HG02981 (cell line): Measurements from ENCODE around the gene KRTAP10-4.
"Not testable (repeated sequence)": the region's sequence is repeated elsewhere in the genome, so short reads cannot be mapped to it uniquely, and the experiment has no call there.

ENCODE experiments used
- ATAC-seq: cut with Tn5 transposase; IDR thresholded peaks from one replicate; pipeline ENCODE4 v1.9.1; 2021; ENCODE audit warnings: mild to moderate bottlenecking, moderate library complexity; ENCODE audit not compliant: unreplicated experiment

The KRTAP10-4 gene

DNA sequence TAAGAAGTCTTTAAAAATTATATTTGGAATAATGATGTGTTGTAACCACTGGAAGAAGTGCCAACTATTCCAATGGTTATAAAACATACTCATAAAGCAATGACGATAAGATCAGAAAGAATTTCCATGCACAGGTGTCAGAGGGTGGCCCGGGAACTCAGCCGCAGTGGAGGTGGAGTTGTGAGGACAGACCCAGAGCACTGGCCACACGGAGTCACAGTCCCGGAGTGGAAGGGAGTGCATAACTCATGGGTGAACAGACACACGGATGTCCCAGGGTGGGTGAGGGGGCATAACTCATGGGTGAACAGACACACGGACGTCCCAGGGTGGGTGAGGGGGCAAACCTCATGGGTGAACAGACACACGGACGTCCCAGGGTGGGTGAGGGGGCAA is 2.5 kb downstream of the KRTAP10-4 start:
- no peak for ATAC-seq

DNA sequence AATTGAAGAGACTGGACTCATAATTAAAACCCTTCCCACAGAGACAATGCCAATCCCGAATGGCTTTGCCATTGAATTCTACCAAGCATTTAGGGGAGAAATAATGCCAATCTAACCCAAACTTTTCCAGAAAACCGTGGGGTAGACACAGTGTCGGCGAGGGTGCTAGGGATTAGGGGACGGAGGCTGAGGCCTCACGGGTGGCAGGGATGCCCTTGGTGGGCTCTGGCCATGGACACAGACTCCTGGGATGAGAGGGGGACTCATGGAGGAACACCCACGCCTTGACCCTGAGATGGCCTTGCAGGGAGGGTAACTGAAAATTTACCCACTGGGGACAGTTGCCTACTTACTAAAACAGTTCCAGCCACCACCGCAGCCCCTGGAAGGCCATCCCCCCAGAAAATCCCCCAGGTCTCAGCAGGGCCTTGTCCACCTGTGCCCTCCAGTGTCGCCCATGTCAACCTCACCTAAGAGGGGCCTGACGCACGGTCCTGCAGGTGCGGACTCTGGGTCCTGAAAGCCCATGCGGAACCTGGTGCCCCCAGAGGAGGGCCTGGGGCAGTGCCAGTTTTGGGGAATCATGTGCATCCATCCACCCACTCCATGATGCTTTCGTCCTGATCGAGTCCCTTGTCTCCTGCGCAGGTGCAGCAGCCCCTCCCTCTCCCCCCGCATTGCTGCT is 5.0 kb downstream of the KRTAP10-4 start:
- ATAC-seq: no peak

DNA sequence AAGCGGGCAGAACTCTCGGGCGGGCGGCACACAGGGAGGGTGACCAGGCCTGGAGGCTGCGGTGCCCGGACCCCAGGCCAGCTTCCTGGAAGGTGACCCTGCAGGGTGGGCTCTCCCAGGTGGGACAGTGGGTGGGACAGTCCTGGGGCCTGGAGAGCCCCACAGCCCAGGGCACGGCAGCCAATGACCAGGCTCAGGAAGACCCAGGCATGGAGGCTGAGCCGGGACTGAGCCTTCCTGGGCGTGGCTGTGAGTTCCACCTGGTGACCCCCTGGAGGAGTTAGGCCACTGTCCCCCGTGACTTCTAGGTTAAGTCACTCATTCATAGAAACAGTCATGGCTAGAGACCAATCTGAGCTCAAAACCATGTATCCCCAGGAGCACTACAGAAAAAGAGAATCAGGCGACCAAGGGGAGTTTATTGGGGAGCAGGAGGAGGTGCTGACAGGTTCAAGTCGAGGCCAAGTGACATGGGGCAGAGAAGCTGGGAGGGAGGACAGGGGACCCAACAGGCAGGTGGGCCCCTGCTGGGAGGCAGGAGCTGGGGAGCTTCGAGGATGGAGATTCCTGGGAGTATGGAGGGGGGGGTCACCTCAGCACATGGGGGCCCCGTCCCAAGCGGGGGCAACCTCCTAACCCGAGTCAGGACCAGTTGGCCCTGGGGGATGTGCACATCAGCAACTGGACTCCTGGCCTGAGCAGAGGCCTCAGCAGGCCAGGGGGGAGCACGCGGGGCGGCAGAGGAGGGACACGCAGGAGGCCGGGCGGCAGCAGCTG is 5.7 kb downstream of the KRTAP10-4 start:
- ATAC-seq: no peak

DNA sequence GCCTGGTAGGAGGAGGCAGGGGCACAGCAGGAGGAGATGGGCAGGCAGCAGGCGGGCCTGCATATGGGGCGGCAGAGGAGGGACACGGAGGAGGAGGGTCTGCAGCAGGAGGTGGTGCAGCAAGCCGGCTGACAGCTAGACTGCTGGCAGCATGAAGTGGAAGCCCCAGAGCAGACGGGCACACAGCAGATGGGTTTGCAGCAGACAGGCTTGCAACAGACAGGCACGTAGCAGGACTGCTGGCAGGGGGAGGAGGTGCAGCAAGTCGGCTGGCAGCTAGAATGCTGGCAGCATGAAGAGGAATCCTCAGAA is 6.3 kb downstream of the KRTAP10-4 start:
- no peak for ATAC-seq

DNA sequence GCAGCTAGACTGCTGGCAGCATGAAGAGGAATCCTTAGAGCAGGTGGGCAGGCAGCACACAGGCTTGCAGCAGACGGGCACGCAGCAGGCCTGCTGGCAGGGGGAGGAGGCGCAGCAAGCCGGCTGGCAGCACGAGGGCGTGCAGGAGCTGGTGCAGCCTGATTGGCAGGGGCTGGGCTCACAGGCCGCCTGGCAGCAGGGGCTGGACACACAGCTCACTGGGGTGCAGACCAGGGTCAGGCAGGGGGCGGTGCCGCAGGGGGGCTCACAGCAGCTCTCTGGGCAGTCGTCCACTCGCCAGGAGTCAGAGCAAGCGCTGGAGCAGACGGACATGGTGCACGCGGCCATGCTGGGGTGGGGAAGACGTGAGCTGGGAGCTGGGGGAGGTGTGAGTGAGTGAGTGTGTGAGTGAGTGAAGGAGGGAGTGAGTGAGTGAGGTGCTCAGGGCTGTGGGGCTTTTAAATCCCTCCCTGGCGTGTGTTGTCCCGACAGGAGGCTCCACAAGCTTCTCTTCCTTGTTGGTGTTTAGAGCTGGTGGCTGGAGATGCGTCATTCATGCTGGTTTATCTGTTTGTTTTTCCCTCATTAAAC is 6.8 kb downstream of the KRTAP10-4 start, which contains the start of gene KRTAP10-5:
KRTAP10-5 (minus strand) TSS at position 374 of the 591 bp plus-strand sequence; CDS start at position 348, 26 bp downstream.
- not testable (repeated sequence) for ATAC-seq

DNA sequence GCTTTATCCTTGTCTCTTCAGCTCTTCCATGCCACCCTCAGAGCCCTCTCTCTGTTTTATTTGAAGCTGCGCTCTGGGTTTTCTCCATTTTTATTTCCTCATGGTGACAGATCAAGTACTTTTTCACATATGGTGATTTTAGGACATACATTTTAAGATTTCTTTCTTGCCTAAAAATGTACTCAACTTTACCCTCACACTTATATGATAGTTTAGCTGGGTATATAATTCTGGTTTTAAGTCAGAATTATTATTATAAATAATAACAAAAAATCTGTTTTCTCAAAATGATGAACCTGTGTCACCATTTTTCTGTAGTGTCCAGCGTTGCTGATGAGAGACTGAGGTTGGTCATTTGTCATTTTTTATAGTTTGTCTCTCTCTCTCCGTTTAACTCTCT is 7.6 kb downstream of the KRTAP10-4 start:
- ATAC-seq: no peak

DNA sequence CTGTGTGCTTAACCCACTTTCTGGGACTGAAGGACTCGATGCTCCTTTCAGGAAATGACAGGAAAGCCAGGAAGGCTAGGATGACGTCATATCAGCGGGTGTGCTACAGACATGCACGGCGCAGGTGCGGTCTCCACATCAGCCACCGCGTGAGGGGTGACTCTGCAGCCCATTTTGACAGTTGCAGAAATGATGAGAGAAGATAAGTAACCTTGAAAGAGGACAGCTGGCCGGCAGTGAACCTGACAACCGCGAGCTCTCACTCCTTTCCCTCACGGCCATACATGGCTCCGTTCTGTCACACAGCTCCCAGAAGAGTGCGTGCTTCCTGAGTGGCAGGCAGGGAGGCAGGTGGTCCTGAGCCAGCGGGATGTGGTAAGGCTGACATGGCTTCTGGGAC is 8.5 kb downstream of the KRTAP10-4 start:
- ATAC-seq: no peak

DNA sequence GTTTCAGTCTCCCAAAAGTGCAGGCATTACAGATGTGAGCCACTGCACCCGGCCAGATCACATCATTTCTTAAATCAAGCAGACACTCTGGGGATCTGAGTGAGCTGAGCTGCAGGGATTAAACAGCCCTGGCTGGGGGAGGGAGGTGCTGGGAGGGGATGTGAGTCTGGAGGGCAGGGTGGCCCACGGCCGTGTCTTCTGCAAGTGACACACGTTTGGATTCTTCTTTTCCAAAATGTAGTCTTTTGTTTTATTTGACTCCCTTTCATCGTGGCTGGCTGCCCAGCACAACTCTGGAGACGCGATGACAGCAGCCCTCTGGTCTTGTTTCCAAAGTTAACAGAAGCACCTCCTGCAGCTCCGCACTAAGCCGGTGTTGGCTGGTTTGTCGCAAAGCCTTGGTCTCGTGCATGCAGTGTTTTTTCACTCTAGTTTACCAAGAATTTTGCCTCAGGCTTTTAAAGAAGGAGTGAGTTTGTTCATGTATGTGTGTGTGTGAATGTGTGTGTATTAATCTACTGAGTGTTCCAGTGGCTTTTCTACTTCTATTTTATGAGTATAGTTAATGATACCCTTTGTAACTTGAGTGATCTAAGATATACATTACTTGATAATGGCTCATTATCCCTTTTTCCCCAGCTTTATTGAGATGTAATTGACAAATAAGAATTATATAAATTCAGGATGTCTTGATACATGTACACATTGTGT is 9.7 kb downstream of the KRTAP10-4 start:
- no peak for ATAC-seq

DNA sequence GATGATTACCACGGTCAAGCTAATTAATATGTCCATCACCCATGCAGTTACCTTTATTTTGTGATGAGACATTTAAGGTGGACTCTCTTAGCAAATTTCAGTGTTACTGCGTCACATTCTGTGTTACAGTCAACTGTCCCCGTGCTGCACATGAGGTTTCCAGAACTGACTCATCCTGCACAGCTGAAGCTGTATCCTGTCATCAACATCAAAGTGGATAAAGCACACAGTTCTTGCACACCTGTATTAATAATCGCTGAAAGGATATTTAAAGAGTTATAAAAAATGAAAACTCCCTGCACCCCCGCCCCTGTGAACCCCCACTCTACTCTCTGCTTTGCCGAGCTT is 10.2 kb downstream of the KRTAP10-4 start:
- ATAC-seq: no peak

DNA sequence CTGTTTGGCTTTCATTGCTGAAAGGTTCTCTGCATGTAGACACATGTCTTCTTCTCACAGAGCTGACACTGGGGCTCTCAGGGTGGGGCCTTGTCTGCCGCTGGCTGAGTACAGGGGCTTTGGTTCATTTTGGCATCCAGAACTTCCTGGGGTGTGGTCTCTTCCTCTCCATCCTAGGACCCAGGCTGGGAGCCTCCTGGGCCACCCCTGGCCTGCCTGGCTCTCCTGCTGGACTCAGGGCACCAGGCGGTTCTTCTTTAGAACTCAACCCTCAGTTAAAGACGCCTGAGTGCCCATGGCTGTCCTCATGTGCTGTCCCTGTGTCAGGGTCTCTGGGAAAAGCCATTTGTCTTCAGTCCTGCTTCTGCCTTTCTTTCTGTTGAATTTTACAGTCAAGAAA is 12.4 kb downstream of the KRTAP10-4 start:
- no peak for ATAC-seq

DNA sequence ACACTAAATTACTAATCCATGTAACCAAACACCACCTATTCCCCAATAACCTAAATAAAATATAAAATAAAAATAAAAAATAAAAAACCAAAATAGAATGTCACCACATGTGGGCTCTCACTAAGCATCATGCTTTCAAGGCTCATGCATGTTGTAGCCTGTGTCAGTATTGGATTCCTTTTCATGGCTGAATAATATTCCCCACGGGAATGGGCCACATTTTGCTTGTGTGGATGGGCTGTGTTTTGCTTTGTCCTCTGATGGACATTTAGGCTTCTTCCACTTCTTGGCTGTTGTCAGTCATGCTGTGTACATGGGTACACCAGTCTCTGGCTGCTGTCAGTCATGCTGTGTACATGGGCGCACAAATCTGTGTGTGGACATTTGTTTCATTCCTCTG is 15.6 kb downstream of the KRTAP10-4 start:
- no peak for ATAC-seq

DNA sequence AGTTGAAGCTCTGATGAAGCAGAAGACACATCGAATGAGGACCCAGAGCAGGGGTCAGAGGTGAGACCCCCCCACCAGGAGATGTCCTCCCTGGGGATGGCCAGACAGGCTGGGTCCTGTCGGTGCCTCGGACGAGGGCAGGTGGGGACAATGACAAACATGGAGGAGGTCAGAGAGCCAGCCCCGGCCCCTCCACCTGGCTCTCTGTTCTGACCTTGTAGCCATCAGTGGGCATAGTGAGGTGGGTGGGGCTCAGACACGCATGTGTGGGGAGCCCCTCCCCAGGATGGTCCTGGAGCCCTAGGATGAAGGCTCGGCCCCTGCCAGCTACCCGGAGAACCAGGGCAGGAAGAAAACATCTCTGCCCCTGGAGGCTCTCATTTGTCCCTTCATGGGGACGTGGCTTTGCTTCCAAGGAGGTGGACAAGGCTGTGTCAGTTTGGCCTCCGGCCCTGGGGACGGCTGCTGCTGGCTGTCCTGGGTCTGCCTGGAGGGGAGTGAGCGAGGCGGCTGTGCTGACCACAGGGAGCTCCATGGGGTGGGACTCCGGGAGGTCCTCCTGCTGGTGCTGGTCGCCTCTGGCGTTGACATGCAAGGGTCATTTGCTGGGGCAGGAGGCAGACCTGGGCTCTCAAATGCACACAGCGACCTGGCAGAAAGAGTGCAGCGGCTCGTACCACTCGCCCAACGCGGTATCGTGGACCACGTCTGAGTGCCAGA is 16.2 kb downstream of the KRTAP10-4 start:
- ATAC-seq: no peak

DNA sequence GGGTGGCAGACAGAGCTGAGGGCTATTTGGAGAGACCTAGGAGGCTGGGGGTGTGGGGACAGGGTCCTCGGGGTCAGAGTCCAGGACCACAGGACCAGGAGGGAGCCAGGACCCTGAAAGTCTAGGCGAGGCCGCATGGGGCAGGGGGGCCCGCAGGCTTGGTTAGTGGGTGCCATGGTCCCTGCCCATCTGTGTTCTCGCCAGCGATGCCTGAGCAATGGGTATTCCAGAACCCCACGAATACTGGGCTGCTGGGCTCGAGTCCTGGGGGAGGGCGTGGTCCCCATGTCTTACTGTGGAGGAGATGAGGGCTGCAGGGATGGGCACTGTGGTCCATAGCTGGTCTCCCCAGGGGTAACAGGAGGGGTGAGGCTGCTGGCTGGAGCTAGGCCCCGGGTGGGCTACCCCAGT is 16.8 kb downstream of the KRTAP10-4 start:
- ATAC-seq: no peak

DNA sequence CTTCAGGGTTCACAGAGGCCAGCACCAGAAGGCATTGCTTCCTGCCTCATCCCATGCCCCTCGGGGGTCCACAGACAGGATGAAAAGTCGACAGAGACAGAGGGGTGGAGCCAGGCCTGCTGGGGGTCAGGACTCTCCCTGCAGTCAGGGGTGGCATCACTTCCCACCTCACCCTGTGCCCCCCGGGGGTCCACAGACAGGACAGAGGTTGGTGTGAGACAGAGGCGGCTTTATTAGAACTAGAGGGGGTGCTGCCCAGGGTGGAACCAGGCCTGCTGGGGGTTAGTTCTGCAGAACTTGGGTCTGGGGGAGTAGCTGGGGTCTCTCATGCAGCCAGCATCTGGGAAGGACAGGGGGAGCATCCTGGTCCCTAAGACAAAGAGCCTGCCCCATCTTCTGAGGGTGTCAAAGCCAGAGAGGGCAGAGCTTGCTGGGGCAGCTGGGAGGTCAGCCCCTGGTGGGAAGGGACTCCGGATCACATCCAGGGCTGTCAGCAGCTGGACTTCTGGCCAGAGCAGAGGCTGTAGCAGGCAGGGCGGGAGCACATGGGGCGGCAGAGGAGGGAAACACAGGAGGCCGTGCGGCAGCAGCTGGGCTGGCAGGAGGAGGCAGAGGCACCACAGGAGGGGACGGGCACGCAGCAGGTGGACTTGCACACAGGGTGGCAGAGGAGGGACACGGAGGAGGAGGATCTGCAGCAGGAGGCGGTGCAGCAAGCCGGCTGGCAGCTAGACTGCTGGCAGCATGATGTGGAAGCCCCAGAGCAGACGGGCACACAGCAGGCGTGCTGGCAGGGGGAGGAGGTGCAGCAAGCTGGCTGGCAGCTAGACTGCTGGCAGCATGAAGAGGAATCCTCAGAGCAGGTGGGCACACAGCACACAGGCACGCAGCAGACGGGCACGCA is 17.6 kb downstream of the KRTAP10-4 start:
- ATAC-seq: not testable (repeated sequence)

DNA sequence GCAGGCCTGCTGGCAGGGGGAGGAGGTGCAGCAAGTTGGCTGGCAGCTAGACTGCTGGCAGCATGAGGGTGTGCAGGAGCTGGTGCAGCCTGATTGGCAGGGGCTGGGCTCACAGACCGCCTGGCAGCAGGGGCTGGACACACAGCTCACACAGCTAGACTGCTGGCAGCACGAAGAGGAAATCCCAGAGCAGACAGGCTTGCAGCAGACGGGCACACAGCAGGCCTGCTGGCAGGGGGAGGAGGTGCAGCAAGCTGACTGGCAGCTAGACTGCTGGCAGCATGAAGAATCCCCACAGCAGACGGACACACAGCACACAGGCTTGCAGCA is 18.2 kb downstream of the KRTAP10-4 start:
- ATAC-seq: not testable (repeated sequence)

DNA sequence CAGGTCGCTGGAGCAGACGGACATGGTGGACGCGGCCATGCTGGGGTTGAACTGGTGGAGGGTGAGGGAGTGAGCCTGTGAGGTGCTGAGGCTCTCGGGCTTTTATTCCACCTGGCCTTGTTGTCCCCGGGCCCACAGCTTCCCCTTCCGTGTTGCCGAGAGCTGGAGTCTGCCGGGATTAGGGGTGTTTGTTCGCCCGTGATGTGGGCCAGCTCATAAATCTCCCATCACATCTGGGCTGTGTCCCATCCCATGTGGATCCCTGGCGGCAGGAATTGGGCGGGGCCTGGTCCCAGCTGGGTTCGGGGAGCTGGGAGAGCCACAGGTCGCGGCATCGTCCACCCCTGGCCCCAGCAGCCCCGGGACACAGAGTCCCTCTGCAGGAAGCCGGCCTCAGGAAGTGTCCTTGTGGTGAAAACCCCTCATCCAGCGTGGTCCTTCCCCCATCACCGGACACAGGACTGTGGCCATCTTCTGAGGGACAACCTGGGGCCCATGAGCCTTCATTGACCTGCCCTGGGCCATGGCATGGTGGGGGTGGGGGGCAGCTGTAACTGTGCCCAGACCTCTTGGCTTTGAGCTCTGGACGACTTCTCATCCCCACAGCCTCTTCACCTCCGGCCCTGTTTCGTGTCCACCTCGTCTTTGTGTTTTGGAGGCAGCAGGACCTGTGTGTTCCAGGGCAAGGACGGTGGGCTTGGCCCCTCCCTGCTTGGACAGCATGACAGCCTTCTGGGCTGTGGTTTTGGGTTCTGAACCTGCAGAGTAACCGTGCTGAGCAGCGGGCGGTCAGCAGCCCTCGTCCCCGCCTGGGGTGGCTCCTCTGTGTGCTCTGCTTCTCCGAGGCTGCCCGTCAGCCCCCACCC is 19.1 kb downstream of the KRTAP10-4 start, which contains the start of gene KRTAP10-6:
KRTAP10-6 (minus strand) TSS at position 60 of the 866 bp plus-strand sequence; CDS start at position 39, 21 bp downstream.
- no peak for ATAC-seq

DNA sequence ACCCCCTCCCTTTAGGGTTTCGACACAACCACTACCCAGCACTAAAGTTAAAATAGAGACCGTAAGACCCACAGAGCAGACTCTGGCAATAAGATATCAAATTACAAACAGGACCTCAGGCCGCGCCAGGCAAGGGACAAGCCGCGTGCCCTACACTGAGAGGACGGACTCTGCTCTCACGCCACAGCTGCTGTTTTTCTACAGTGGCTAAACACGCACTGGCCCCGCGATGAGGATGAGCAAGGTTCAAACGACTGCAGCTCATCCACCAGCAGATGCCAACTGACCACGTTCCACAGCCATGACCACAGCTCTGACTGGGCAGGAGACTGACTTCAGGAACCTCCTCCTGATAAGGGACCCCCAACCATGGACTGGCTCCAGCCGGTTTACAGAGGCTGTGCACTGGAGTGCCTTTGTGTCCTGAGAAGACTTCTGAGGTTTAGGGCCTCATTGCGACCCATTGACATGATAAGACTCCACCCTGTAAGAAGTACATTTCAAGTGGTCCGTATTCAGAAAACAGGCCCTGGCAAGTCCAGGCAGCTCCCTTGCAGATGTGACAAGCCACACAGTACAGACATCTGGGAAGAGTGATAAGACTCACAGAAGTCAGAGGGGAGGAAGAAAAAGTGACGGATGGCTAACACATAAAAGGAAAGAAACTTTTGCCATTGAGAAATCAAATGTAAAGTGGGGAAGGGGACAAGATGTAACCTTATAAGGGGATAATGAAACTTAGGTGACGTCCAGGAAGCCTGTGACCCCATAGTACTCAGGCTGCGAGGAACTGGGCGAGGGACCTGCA is 20.3 kb downstream of the KRTAP10-4 start:
- ATAC-seq: no peak

DNA sequence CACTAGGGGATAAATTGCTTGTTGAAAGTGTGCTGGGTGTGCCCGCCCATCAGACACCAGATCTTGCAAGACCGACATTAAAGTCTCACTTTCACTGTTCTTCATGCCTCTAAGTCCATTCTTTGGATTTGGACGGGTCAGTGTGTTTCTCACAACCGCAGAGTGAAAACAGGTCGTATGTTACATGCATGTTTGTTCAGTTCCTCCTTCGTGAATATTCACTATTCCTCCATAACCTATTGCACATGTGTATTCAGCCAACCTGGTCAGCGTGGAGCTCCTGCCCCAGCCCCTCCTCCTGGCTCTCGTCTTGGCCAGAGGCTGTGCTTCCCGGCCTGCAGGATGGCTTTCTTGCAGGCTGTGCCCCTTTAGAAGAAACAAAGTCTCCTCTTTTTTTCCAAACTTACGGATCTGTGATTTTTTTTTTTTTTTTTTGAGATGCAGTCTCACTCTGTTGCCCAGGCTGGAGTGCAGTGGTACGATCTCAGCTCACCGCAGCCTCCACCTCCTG is 20.9 kb downstream of the KRTAP10-4 start:
- no peak for ATAC-seq
